ENCODE data around the gene TRIM6. TPM values are rescaled to one million over a fixed set of nuclear protein-coding genes. Genes with fewer than 3 reads are reported as not detected.

TRIM6 gene
- total RNA-seq, 1 experiment from 2014 or later, result 30.2 TPM

GRCh38 chr11:5625281-5625680 is 28.8 kb downstream of the TRIM6 start:
- no peak for TF ChIP-seq NR1H2 (CRISPR knock-in tag; IDR thresholded peaks at IDR 0.05)
- TF ChIP-seq PRDM15 (CRISPR knock-in tag; IDR thresholded peaks at IDR 0.05), result no peak
- no peak; the same call in 1 of the 2 replicates for ATAC-seq
- POLR2A ChIA-PET, result no interaction called here
- 0 out of 2 replicates have a peak, but pooled peaks cover 3% of the 10 kb centered on the region for H3K9me3 Mint-ChIP-seq
- no peak for DNase-seq (ENCODE audit: low spot score)
- CTCF ChIA-PET, result no interaction called here
- peaks cover 38% of the 10 kb centered on the region for H3K4me1 Mint-ChIP-seq
- no peak overlapping the region for H3K27ac Mint-ChIP-seq
- peak overlapping the region; percentile 44 for H3K4me3 Mint-ChIP-seq
- no peaks in the 10 kb centered on the region for H3K36me3 Mint-ChIP-seq
- H3K27me3 Mint-ChIP-seq (ENCODE audit: low read depth), result no peaks in the 10 kb centered on the region

DNA sequence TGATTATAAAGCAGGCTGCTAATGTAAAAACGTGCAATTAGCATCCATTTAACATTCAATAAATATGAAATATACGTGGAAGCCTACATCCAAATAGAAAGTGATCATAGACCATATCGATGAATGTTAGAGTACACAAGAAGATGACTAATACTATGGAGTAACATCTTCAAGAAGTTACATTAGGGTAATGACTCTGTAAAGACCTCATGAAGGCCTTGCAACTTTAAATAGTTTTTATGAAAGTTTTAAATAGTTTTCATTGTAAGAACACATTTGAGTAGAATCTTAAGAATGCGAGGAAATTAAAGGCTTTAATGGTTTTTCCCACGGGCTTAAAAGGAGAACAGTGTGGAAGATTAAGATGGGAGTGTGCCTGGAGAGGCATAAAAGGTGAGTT is 29.8 kb downstream of the TRIM6 start:
- Mint-ChIP-seq H3K4me1 (peaks cover 29% of the 10 kb centered on the region), H3K36me3 (no peaks in the 10 kb centered on the region), H3K27me3 (ENCODE audit: low read depth) (no peaks in the 10 kb centered on the region), H3K4me3 (no peak overlapping the region), H3K27ac (no peak overlapping the region), H3K9me3 (0 out of 2 replicates have a peak, but pooled peaks cover 3% of the 10 kb centered on the region)
- CTCF ChIA-PET, result no interaction called here
- ATAC-seq (no peak), DNase-seq (ENCODE audit: low spot score) (no peak)
- POLR2A ChIA-PET, result no interaction called here
- TF ChIP-seq ETV6 (CRISPR knock-in tag; IDR thresholded peaks at IDR 0.05), result no peak
- TF ChIP-seq USF1 (CRISPR knock-in tag; IDR thresholded peaks at IDR 0.05), result no peak
- no peak for TF ChIP-seq E2F5 (CRISPR knock-in tag; IDR thresholded peaks at IDR 0.05)
- TF ChIP-seq GTF2I (CRISPR knock-in tag; conservative IDR thresholded peaks at IDR 0.05), result no peak
- no peak for TF ChIP-seq CREB1 (CRISPR knock-in tag; IDR thresholded peaks at IDR 0.05)
- no peak for TF ChIP-seq FOXK1 (CRISPR knock-in tag; IDR thresholded peaks at IDR 0.05)
- TF ChIP-seq NR1H2 (CRISPR knock-in tag; IDR thresholded peaks at IDR 0.05), result no peak
- TF ChIP-seq, protein P1, sequence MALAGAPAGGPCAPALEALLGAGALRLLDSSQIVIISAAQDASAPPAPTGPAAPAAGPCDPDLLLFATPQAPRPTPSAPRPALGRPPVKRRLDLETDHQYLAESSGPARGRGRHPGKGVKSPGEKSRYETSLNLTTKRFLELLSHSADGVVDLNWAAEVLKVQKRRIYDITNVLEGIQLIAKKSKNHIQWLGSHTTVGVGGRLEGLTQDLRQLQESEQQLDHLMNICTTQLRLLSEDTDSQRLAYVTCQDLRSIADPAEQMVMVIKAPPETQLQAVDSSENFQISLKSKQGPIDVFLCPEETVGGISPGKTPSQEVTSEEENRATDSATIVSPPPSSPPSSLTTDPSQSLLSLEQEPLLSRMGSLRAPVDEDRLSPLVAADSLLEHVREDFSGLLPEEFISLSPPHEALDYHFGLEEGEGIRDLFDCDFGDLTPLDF (CRISPR knock-in tag; IDR thresholded peaks at IDR 0.05), result no peak
- TF ChIP-seq GRHL2 (CRISPR knock-in tag; IDR thresholded peaks at IDR 0.05; ENCODE audit: insufficient replicate concordance, severe bottlenecking), result no peak
- TF ChIP-seq, protein P2, sequence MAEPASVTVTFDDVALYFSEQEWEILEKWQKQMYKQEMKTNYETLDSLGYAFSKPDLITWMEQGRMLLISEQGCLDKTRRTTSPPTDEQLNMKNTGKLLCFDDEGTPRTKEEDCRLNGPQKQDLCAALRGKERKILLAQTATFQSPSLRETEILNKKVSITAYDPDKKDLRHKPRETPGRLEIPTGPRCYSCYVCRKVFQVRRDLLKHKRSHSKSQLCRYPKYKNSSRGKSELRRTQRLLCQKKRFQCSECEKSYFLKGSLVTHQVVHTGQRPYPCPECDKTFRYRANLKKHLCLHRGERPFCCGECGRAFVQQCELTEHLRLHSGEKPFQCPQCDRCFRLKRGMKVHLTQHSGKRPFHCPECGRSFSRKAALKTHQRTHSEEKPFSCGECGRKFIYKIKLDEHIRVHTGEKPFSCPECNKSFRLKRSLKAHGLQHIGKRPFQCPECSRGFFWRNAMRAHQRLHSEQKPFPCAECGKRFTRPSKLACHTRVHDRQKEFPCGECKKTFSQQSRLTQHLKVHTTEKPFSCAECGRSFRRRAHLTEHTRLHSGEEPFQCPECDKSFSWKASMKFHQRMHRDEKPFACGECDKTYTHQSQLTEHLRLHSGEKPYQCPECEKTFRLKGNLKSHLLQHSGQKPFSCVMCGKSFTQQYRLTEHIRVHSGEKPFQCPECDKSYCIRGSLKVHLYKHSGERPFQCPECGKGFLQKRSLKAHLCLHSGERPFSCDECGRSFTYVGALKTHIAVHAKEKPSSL (CRISPR knock-in tag; conservative IDR thresholded peaks at IDR 0.05), result no peak
- TF ChIP-seq, protein P3, sequence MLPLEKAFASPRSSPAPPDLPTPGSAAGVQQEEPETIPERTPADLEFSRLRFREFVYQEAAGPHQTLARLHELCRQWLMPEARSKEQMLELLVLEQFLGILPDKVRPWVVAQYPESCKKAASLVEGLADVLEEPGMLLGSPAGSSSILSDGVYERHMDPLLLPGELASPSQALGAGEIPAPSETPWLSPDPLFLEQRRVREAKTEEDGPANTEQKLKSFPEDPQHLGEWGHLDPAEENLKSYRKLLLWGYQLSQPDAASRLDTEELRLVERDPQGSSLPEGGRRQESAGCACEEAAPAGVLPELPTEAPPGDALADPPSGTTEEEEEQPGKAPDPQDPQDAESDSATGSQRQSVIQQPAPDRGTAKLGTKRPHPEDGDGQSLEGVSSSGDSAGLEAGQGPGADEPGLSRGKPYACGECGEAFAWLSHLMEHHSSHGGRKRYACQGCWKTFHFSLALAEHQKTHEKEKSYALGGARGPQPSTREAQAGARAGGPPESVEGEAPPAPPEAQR (CRISPR knock-in tag; IDR thresholded peaks at IDR 0.05), result no peak
- no peak for TF ChIP-seq NFATC4 (CRISPR knock-in tag; IDR thresholded peaks at IDR 0.05)
- TF ChIP-seq MXD4 (CRISPR knock-in tag; IDR thresholded peaks at IDR 0.05; ENCODE audit: borderline replicate concordance), result no peak
- TF ChIP-seq, protein P4, sequence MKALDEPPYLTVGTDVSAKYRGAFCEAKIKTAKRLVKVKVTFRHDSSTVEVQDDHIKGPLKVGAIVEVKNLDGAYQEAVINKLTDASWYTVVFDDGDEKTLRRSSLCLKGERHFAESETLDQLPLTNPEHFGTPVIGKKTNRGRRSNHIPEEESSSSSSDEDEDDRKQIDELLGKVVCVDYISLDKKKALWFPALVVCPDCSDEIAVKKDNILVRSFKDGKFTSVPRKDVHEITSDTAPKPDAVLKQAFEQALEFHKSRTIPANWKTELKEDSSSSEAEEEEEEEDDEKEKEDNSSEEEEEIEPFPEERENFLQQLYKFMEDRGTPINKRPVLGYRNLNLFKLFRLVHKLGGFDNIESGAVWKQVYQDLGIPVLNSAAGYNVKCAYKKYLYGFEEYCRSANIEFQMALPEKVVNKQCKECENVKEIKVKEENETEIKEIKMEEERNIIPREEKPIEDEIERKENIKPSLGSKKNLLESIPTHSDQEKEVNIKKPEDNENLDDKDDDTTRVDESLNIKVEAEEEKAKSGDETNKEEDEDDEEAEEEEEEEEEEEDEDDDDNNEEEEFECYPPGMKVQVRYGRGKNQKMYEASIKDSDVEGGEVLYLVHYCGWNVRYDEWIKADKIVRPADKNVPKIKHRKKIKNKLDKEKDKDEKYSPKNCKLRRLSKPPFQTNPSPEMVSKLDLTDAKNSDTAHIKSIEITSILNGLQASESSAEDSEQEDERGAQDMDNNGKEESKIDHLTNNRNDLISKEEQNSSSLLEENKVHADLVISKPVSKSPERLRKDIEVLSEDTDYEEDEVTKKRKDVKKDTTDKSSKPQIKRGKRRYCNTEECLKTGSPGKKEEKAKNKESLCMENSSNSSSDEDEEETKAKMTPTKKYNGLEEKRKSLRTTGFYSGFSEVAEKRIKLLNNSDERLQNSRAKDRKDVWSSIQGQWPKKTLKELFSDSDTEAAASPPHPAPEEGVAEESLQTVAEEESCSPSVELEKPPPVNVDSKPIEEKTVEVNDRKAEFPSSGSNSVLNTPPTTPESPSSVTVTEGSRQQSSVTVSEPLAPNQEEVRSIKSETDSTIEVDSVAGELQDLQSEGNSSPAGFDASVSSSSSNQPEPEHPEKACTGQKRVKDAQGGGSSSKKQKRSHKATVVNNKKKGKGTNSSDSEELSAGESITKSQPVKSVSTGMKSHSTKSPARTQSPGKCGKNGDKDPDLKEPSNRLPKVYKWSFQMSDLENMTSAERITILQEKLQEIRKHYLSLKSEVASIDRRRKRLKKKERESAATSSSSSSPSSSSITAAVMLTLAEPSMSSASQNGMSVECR (CRISPR knock-in tag; IDR thresholded peaks at IDR 0.05; ENCODE audit: borderline replicate concordance), result no peak
- no peak for TF ChIP-seq ESRRA (CRISPR knock-in tag; IDR thresholded peaks at IDR 0.05; ENCODE audit: borderline replicate concordance)
- TF ChIP-seq SMAD4 (CRISPR knock-in tag; IDR thresholded peaks at IDR 0.05), result no peak
- TF ChIP-seq SMAD3 (CRISPR knock-in tag; IDR thresholded peaks at IDR 0.05; ENCODE audit: borderline replicate concordance), result no peak
- TF ChIP-seq, protein P5, sequence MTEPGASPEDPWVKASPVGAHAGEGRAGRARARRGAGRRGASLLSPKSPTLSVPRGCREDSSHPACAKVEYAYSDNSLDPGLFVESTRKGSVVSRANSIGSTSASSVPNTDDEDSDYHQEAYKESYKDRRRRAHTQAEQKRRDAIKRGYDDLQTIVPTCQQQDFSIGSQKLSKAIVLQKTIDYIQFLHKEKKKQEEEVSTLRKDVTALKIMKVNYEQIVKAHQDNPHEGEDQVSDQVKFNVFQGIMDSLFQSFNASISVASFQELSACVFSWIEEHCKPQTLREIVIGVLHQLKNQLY (CRISPR knock-in tag; IDR thresholded peaks at IDR 0.05), result no peak
- no peak for TF ChIP-seq ZNF396 (CRISPR knock-in tag; IDR thresholded peaks at IDR 0.05; ENCODE audit: borderline replicate concordance)

Data from WTC11 (cell line).